IPS-NIHi11 (cell line): ENCODE results near the gene KCNJ4.
"Not testable (repeated sequence)": the region's sequence is repeated elsewhere in the genome, so short reads cannot be mapped to it uniquely, and the experiment has no call there.

Experiments
- DNase-seq: peaks from one replicate; pipeline ENCODE4 v3.0.0; 2012; ENCODE audit warnings: mixed read lengths, low spot score

The KCNJ4 gene

GRCh38 chr22:38412435-38413084, 42.4 kb downstream of the KCNJ4 start:
- peak; percentile 98 for DNase-seq

- DNase-seq = peak; percentile 1
Measured at GRCh38 chr22:38411016-38411415, 44.0 kb downstream of the KCNJ4 start.

GRCh38 chr22:38409916-38410315, 45.1 kb downstream of the KCNJ4 start:
- not testable (repeated sequence) for DNase-seq

- DNase-seq = no peak
Measured at GRCh38 chr22:38406617-38407016, 48.4 kb downstream of the KCNJ4 start.

- DNase-seq = no peak
Measured at GRCh38 chr22:38404419-38404818, 50.6 kb downstream of the KCNJ4 start.

- no peak for DNase-seq
Measured at GRCh38 chr22:38403812-38404211, 51.2 kb downstream of the KCNJ4 start.

GRCh38 chr22:38402204-38402603, 52.8 kb downstream of the KCNJ4 start:
- no peak for DNase-seq

- no peak for DNase-seq
Measured at GRCh38 chr22:38401336-38402084, 53.5 kb downstream of the KCNJ4 start.

DNA sequence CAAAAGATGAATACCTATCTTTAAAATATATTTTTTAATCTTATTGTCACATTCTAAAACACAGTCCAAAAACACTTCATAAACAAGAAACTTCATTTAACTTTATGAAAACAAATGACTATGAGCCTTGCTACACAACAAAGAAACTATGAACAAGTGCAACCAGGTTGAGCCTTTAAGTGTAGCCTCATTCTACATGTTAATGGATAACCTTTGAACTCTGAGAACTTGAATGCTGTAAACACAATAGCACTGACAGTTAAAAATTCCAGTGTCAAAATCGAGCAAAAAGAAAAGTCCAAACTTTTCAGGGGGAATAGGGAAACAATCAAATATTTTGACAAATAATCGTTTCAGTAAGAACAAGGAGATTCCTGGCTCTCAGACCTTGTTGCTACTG, 54.7 kb downstream of the KCNJ4 start:
- DNase-seq = not testable (repeated sequence)

DNA sequence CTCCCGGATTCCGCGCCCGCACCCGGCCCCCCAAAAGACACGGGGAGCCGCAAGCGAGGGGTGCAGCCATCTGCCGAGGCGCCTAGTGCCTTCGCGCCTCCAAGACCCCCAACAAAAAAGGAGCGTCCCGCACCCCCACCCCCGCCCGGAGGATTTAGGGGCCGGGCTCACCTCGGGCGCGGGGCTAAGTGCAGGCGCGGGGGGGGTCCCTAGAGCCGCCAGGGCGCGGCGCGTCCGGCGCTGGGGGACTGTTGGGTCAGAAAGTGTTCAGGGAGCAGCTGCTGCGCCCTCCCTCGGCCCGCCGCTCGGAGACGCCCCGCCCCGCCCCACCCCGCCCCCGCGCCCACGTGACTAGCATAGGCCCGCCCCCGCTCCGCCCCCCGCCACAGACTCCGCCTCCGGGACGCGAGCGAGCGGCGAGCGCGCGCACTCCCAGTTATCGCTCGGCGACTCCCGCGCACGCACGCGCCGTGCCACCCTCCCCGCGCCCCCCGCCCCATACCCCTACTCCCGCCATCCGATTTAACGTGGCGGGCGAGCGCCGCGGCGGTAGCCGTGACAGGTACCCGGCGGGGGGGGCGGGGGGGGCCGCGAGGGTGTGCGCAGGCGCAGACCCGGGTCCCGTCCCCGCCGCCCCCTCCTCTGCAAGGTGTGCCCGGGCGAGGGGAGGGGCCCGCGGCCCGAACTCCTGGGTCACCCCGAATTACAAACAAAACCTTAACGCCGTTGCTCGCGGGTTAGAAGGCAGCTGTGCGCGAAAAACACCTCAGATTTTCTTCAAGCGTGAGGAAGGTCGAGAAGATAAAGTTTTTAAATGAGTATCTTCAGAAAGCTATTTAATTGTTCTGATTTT, 56.2 kb downstream of the KCNJ4 start:
- DNase-seq = peak; percentile 81

GRCh38 chr22:38398181-38398608, 56.8 kb downstream of the KCNJ4 start:
- DNase-seq = peak; percentile 62

DNA sequence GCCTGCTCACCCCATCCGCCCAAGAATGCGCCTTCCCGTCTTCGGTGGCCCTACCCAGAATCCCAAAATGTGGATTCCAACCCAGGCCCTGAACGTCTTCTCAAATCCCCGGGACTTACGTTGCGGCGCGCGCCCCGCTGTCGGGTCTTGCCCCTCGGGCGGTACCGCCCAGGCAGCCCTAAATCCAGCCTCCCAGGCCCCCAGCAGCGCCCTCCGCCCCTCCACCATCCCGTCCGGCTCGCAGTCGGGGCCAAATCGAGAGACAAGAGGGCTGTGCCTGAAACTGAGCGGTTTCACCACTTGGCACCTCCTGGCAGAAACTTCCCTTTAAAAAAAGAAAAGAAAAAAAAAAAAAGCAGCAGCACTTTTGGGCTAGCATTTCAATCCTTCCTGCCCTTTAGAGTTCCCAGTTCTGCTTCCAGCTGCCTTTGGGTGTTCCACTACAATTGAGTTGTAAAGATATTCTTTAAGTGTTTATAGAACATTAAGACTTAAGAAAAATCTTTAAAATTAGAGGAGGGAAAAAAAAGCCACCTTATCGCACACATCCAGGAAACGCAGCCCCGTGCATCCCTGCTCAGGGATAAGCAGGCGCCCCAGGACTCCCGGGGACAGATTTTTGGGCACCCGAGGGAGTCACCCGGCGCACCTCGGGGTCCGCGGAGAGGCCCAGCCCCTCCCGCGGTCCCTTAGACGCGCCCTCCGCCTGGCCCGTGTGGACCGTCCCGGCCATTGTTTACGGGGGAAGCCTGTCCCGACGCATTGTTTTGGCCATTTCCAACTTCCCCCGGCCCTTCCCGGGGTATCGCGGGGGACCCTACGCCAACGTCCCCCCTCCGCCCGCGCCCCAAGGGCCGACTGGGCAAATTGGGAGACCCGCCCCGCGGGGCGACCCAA, 57.6 kb downstream of the KCNJ4 start:
- no peak for DNase-seq

DNA sequence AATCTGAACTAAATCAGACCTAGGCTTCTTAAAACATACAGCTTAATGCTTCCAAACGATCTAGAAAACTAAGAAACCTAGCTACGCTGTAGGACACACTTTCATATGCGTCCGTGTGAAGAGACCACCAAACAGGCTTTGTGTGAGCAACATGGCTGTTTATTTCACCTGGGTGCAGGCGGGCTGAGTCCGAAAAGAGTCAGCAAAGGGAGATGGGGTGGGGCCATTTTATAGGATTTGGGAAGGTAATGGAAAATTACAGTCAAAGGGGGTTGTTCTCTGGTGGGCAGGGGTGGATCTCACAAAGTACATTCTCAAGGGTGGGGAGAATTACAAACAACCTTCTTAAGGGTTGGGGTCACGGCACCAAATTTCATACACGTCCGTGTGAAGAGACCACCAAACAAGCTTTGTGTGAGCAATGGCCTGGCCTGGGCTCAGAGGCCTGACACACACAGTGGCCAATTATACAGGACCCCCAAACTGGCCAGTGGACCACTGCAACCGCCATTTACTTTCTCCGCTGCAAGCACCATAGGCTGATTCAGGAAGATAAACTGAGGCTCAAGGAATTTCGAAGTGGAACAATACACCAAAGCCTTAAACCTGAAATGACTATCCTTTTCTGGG, 58.4 kb downstream of the KCNJ4 start:
- not testable (repeated sequence) for DNase-seq

DNA sequence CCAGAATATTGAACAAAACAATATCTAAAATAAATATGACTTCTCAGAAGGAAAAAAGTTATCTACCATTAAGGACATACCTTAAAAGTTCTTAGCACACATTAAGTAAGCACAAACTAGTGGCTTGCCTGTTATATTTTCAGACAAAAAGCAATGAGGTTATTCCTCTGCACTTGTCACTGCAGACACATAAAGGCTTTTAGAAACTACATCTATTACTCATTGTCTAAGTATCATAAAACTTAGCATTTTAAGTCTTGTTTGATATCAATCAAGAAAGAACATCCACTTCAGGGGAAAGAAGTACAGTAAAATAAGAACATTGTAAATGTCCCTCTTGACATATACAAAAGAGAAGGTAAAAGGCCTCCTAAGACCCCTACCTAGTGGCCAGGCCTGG, 59.1 kb downstream of the KCNJ4 start:
- not testable (repeated sequence) for DNase-seq

DNA sequence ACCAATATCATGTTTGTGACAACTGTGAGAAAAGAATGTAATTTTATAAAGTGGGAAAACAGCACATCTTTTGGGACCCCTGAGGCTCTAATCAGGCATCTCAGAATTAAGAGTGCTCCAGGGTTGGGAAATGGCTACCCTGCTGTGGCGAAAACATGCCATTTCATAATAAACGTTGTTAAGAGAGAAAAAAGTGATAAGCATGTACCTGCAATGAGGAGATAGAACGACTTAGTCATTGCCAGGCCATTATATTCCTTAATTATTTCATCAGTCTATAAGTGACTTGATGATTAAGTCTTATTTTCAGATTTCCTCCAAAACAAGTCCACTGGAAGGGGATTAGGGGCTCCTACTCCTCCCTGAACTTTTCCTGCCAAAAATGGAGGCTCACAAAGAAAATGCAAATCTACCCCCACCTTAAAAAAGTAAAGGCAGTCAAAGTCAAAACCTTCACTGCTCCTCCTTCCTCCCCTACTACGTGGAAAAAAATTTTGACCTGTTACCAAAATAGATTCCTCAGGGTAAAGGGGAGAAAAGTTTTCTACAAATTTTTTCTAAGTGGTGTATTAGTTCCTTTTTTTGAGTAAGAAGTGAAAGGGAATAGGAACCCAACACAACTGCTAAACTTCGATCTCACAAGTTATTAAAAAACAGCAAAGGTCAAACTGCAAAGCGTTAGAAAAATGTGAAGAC, 59.9 kb downstream of the KCNJ4 start:
- DNase-seq = not testable (repeated sequence)

DNA sequence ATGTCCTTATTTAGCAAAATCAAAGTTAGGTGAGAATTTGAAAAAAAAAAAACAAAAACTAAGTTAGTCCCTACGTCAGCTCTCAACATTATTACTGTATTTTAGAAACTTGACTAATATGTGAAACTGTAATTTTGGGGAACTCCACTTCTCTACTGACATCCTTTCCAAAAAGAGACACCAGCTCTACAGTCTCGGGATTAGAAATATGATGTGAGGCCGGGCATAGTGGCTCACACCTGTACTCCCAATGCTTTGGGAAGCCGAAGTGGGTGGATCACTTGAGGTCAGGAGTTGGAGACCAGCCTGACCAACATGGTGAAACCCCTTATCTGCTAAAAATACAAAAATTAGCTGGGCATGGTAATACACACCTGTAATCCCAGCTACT, 65.6 kb downstream of the KCNJ4 start:
- not testable (repeated sequence) for DNase-seq

DNA sequence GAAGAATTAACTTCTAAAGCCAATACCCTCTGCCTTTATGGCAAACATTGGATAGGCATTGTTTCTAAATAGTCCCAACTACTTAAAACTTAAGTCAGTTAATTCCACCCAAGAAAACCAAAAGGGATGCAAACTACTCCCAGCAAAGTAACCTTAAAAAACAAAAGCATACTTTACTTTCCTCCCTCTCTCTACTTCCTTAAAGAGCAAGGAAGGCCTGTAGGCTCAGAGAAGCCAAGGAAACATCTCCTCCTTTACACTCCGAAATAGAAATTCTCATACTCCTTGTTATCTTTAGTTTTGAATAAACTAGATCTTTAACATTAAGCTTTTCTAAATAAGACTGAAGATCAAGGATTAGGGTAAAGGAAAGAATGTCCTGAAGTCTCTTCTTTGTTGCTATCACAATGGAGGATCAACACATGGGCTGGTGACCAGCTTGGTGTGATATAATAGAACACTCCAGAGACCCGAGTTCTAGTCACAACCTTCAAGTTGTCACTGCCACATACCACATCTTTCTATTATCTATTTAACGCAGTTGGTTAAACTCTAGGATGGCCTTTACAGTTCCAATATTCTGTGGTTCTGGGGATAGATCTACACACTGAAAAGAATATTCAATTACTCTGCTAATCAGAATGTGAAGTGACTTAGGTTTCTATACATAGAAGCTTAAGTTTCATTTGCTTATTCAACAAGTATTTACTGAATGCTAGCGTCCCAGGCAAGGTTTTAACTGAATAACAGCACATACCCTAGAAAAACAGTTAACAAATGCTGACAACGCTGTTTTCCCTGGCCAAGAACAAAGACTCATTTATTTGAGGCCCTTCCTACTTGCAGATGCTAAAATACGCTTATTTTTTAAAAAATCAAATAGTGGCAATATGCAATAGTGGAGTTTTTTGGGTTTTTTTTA, 66.2 kb downstream of the KCNJ4 start:
- not testable (repeated sequence) for DNase-seq

GRCh38 chr22:38386918-38387317, 68.1 kb downstream of the KCNJ4 start:
- DNase-seq = not testable (repeated sequence)

GRCh38 chr22:38383417-38383816, 71.6 kb downstream of the KCNJ4 start:
- DNase-seq = no peak
